A673 (cell line): ENCODE measurements around the gene C1orf115. TPM values are rescaled to one million over a fixed set of nuclear protein-coding genes. Genes with fewer than 3 reads are reported as not detected.

ENCODE experiments used
- BruUV-seq: library from RNA; stranded (reverse); fragments of 400-500 nt; replicated peaks from 2 replicates; lab custom pipeline; 2021; lab: Mats Ljungman, UMichigan
- CTCF ChIA-PET: fragments of 300-600 bp; sonication (Branson Sonifier 250); formaldehyde crosslinking; loops from one replicate; lab custom pipeline; 2022; ENCODE audit warnings: antibody characterized with exemption; lab: Charles Lee
- POLR2A ChIA-PET: fragments of 300-600 bp; sonication (Branson Sonifier 250); formaldehyde crosslinking; loops from one replicate; lab custom pipeline; 2022; ENCODE audit warnings: antibody characterized with exemption; ENCODE audit not compliant: low non-redundant PET; lab: Charles Lee
- DNase-seq: peaks from one replicate; pipeline ENCODE4 v3.0.0-alpha.2; 2015; ENCODE audit warnings: low spot score
- H3K27ac ChIP-seq: fragments of 200-600 bp; sonication (generic); 2 replicates; pipeline ENCODE4 v1.5.1; 2016; ENCODE audit warnings: mixed run types, low read depth, mild to moderate bottlenecking, mixed read lengths, antibody characterized with exemption, low read length; ENCODE audit not compliant: poor library complexity, severe bottlenecking
- H3K27me3 ChIP-seq: fragments of 200-600 bp; sonication (generic); replicated peaks from 2 replicates; pipeline ENCODE4 v1.6.1; 2017; ENCODE audit warnings: mixed run types, low read depth, mild to moderate bottlenecking, mixed read lengths, antibody characterized with exemption, low read length; ENCODE audit not compliant: insufficient read depth, poor library complexity
- H3K36me3 ChIP-seq: fragments of 200-600 bp; sonication (generic); 2 replicates; pipeline ENCODE4 v1.6.1; 2016; ENCODE audit warnings: mixed run types, mild to moderate bottlenecking, mixed read lengths, antibody characterized with exemption, low read length; ENCODE audit not compliant: insufficient read depth, poor library complexity, severe bottlenecking
- H3K4me1 ChIP-seq: fragments of 200-600 bp; sonication (generic); 2 replicates; pipeline ENCODE4 v1.6.1; 2017; ENCODE audit warnings: mixed run types, mild to moderate bottlenecking, mixed read lengths, antibody characterized with exemption, low read length; ENCODE audit not compliant: insufficient read depth, poor library complexity, severe bottlenecking
- H3K4me3 ChIP-seq: fragments of 200-600 bp; sonication (generic); 2 replicates; pipeline ENCODE4 v1.5.1; 2016; ENCODE audit warnings: low read depth, mixed run types, mild to moderate bottlenecking, mixed read lengths, low read length; ENCODE audit not compliant: poor library complexity, severe bottlenecking
- H3K9me3 ChIP-seq: fragments of 200-600 bp; sonication (generic); 2 replicates; pipeline ENCODE4 v1.6.1; 2016; ENCODE audit warnings: mixed run types, low read depth, mild to moderate bottlenecking, mixed read lengths, antibody characterized with exemption, low read length; ENCODE audit not compliant: poor library complexity, severe bottlenecking
- EZH2 ChIP-seq: fragments of 200-600 bp; sonication (generic); IDR thresholded peaks from 2 replicates; pipeline ENCODE4 v1.6.1; 2017; ENCODE audit warnings: borderline replicate concordance, low read depth, mild to moderate bottlenecking, mixed read lengths, antibody characterized with exemption, low read length; ENCODE audit not compliant: poor library complexity, severe bottlenecking
- intact Hi-C: fragments of 100-400 bp; cut with micrococcal nuclease; formaldehyde crosslinking; loops from one replicate; pipeline ENCODE4 v1.10.0; 2022; ENCODE audit not compliant: unreplicated experiment
- total RNA-seq: library from RNA; stranded (reverse); gene quantifications from 2 replicates; pipeline ENCODE4 v1.2.3, GENCODE V29; 2021
- TF ChIP-seq, protein P1 (sequence below): fragments of 300-800, 200-600 bp; sonication (generic); conservative IDR thresholded peaks from 2 replicates; pipeline ENCODE4 v1.5.1; 2017; ENCODE audit warnings: low read depth, mild to moderate bottlenecking, antibody characterized with exemption, low read length, moderate library complexity, mixed read lengths

C1orf115 gene
- total RNA-seq, 1 experiment from 2014 or later: 0.11 TPM

DNA sequence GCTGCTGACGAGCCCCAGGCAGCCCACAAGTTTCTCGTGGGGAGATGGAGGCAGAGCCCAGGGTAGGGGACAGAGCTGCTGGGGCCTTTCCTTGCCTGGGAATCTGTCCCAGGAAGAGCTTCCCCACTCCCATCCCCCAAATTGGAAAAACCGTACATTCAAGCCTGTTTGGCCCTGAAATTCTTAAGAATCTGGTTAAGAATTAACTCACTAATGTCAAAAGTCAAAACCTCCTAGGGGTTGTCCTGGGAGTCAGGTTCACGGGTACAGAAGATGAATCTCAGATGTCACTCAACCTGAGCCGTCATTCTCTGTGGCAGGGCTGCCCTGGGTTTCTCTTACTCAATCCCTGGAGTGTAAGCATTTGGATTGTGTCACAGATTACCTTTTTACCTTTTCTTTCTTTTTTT is 8.4 kb downstream of the C1orf115 start:
- intact Hi-C loops: no loop called here
- POLR2A ChIA-PET: no interaction called here
- peaks cover 16% of the 10 kb centered on the region for H3K27me3 ChIP-seq
- CTCF ChIA-PET: no interaction called here
- H3K27ac ChIP-seq: no peak overlapping the region
- no peaks in the 10 kb centered on the region for H3K4me1 ChIP-seq
- no peaks in the 10 kb centered on the region for H3K9me3 ChIP-seq
- no peak overlapping the region for H3K4me3 ChIP-seq
- no peak for TF ChIP-seq EZH2
- TF ChIP-seq, protein P1, sequence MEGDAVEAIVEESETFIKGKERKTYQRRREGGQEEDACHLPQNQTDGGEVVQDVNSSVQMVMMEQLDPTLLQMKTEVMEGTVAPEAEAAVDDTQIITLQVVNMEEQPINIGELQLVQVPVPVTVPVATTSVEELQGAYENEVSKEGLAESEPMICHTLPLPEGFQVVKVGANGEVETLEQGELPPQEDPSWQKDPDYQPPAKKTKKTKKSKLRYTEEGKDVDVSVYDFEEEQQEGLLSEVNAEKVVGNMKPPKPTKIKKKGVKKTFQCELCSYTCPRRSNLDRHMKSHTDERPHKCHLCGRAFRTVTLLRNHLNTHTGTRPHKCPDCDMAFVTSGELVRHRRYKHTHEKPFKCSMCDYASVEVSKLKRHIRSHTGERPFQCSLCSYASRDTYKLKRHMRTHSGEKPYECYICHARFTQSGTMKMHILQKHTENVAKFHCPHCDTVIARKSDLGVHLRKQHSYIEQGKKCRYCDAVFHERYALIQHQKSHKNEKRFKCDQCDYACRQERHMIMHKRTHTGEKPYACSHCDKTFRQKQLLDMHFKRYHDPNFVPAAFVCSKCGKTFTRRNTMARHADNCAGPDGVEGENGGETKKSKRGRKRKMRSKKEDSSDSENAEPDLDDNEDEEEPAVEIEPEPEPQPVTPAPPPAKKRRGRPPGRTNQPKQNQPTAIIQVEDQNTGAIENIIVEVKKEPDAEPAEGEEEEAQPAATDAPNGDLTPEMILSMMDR: no peak
- no TSS peak for BruUV-seq
- no peak for DNase-seq
- H3K36me3 ChIP-seq: no peaks in the 10 kb centered on the region

DNA sequence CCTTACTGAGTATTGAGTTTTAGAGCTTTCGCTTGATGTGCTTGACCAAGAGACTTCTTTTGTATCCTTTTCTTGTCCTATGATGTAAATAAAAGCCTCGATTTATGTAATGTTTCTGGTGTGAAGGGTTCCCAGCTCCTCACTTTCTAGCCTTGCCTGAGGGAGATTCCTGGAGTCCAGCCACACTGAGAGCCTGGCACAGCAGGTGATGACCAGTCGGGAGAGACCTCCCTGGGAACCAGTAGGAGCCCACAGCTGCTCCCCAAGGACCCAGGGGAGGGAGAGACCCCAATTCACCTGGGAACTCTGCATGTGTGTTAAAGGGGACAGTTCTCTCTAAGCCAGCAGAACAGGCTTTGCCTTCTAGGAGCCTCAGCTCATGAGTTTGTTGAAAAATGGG is 8.9 kb downstream of the C1orf115 start:
- DNase-seq: no peak
- ChIA-PET POLR2A (no interaction called here), CTCF (no interaction called here)
- peaks cover 13% of the 10 kb centered on the region for H3K27me3 ChIP-seq
- no peak overlapping the region for H3K27ac ChIP-seq
- TF ChIP-seq, protein P1: no peak
- no peak for TF ChIP-seq EZH2
- H3K36me3 ChIP-seq: no peaks in the 10 kb centered on the region
- BruUV-seq: no TSS peak
- no peaks in the 10 kb centered on the region for H3K4me1 ChIP-seq
- no peaks in the 10 kb centered on the region for H3K9me3 ChIP-seq
- intact Hi-C loops: no loop called here
- H3K4me3 ChIP-seq: no peak overlapping the region

DNA sequence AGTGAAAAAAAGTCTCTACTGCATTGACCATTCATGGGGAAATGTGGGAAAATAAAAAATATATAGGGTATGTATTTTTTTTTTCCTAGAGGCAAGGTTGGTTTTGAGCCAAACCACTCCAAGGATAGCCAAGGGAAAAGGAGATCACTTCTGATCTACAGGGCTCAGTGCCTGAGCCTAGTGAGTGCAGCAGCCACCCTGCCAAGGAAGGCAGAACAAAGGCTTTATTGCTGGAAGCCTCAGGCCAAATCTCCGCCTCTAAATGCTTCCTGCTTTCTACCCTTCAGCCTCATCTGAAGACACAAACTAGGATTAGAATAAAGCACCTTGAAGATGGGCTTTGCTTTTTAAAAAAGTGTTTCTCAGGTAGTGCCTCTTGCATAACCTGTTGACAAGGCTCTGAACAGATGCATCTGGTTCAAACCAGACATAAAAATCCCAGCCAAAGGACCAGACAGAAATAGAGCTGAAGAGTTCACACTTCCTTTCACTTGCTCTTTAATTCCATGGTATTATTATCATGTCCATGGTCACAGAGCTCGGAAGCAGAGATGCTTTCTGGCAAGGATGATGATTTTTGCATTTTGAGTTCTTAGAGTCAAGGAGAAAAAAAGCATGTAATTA is 10.5 kb downstream of the C1orf115 start:
- ChIA-PET POLR2A (no interaction called here), CTCF (no interaction called here)
- no peaks in the 10 kb centered on the region for H3K4me1 ChIP-seq
- no peaks in the 10 kb centered on the region for H3K27me3 ChIP-seq
- no peak overlapping the region for H3K27ac ChIP-seq
- intact Hi-C loops: no loop called here
- no peaks in the 10 kb centered on the region for H3K9me3 ChIP-seq
- no TSS peak for BruUV-seq
- no peak for TF ChIP-seq EZH2
- TF ChIP-seq, protein P1: no peak
- no peak for DNase-seq
- H3K4me3 ChIP-seq: no peak overlapping the region
- no peaks in the 10 kb centered on the region for H3K36me3 ChIP-seq
